GM12801 (cell line): ENCODE data around the gene DBF4.

Source experiments
- TF ChIP-seq, protein P1 (sequence below): IDR thresholded peaks from one replicate; pipeline ENCODE4 v1.5.1; 2011; ENCODE audit warnings: control low read depth; ENCODE audit not compliant: insufficient read length; ENCODE audit errors: extremely low read depth

The DBF4 gene, protein sequence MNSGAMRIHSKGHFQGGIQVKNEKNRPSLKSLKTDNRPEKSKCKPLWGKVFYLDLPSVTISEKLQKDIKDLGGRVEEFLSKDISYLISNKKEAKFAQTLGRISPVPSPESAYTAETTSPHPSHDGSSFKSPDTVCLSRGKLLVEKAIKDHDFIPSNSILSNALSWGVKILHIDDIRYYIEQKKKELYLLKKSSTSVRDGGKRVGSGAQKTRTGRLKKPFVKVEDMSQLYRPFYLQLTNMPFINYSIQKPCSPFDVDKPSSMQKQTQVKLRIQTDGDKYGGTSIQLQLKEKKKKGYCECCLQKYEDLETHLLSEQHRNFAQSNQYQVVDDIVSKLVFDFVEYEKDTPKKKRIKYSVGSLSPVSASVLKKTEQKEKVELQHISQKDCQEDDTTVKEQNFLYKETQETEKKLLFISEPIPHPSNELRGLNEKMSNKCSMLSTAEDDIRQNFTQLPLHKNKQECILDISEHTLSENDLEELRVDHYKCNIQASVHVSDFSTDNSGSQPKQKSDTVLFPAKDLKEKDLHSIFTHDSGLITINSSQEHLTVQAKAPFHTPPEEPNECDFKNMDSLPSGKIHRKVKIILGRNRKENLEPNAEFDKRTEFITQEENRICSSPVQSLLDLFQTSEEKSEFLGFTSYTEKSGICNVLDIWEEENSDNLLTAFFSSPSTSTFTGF

DNA sequence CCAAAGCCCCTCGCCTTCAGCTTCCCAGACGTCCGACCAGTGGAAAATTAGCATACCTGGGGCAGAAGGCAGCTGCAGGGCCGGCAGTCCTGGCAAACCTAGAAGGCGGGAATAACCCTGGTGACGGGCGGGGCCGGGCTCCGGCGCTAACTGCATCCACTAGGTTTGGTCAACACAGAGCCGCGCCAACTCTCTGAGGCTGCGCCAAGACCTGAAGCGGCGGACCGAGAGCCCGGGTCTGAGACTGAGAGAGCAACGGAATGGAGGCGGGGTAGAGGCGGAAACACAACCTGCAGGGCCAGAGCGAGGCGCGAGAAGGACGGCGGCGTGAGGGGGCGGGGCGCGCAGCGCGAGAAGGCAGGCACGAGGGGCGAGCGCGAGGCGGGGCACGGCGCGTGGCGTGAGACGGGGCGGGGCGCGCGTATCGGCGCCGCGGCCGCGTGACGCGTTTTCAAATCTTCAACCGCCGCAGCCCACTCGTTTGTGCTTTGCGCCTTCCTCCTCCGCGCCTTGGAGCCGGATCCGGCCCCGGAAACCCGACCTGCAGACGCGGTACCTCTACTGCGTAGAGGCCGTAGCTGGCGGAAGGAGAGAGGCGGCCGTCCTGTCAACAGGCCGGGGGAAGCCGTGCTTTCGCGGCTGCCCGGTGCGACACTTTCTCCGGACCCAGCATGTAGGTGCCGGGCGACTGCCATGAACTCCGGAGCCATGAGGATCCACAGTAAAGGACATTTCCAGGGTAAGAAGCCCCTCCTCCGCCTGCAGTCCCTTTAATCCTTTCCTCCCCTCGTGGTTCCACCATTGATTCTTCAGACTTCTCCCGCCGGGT is at the start of gene DBF4, which contains the start of gene SLC25A40:
DBF4 (plus strand) TSS at position 454 of the 829 bp plus-strand sequence; CDS start at position 694, 240 bp downstream.
SLC25A40 (minus strand) TSS at position 321 of the 829 bp plus-strand sequence. CDS start 17,633 bp downstream, outside the sequence.
- TF ChIP-seq, protein P1, sequence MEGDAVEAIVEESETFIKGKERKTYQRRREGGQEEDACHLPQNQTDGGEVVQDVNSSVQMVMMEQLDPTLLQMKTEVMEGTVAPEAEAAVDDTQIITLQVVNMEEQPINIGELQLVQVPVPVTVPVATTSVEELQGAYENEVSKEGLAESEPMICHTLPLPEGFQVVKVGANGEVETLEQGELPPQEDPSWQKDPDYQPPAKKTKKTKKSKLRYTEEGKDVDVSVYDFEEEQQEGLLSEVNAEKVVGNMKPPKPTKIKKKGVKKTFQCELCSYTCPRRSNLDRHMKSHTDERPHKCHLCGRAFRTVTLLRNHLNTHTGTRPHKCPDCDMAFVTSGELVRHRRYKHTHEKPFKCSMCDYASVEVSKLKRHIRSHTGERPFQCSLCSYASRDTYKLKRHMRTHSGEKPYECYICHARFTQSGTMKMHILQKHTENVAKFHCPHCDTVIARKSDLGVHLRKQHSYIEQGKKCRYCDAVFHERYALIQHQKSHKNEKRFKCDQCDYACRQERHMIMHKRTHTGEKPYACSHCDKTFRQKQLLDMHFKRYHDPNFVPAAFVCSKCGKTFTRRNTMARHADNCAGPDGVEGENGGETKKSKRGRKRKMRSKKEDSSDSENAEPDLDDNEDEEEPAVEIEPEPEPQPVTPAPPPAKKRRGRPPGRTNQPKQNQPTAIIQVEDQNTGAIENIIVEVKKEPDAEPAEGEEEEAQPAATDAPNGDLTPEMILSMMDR, result no peak

GRCh38 chr7:87831097-87831496 is 45.2 kb upstream of the DBF4 start:
- TF ChIP-seq, protein P1, result no peak

DNA sequence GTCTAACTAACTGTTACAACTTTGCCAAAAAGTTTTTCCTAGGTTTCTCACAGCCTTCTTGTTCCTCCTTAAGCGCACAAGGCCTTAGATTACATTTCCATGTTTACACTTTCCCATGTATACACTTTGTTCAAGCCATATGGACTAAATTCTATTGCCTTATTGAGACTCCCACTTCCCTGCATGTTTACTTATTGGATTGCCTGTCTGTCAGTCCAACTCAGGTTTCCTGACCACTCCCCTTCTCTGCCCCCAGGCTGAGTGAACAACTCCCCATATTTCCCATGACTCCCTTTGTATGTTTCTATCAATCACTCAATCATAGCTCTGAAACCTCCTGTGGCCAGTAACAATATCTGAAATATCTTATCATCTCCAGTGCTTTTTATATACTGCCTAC is 43.2 kb upstream of the DBF4 start:
- TF ChIP-seq, protein P1, result no peak

DNA sequence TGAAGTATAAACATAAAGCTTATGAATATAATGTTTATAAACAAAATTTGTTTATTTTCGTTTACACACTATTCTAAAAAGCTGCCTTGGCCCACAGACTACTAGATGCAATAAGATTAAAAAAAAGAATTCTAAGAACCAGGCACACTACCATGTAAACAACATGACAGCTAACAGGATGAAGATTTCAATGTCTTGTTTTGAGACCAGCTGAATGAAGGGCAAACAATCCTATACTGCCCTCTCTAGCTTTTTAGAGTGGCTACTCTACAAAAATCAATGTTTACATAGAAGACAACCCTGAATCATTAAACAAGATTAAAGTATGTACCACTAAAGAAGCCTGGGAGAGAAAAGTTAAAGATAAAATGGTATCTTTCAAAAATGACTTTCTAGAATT is 38.7 kb upstream of the DBF4 start:
- TF ChIP-seq, protein P1, result no peak

DNA sequence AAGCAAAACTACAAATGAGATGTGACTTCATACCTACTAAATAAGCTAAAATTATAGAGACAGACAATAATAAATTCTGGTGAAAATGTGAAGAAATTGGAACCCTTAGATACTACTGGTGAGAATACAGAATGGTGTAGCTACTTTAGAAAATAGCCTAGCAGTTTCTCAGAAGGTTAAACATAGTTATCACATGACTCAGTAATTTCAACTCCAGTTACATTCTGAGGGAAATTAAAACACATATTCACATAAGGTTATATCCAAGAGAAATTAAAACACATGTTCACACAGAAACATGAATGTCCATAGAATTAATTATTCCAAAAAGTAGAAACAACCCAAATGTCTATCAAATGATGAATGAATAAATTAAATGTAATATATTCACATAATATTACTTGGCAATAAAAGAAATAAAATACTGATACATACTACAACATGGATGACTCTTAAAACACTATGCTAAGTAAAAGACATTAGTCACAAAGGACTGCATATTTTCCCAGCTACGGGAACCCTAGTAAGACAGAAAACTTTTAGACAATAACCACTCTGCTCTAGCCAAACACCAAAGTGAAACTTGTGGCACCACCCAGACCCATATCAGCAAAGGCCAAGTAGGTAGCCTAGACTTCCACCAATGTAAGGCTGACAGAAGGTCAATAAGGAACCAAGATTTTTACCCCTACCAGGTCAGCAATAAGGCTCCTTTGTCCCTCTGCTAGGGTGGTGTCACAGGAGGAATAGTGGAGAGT is 25.3 kb upstream of the DBF4 start:
- TF ChIP-seq, protein P1, result no peak

- TF ChIP-seq, protein P1, result no peak
Measured at GRCh38 chr7:87852306-87852705, 24.0 kb upstream of the DBF4 start.
